Hippocampal formation (tissue), 2 donors: ENCODE data around the gene DEPDC4.
A peak's percentile ranks its signal among the peaks of the same experiment; 100 is the strongest.
"Not testable (repeated sequence)": the region's sequence is repeated elsewhere in the genome, so short reads cannot be mapped to it uniquely, and the experiment has no call there.

ENCODE experiments used
- DNase-seq, 2 donors: peaks; one replicate each; lab custom pipeline; 2025; lab: John Stamatoyannopoulos, UW

DEPDC4 gene

DNA sequence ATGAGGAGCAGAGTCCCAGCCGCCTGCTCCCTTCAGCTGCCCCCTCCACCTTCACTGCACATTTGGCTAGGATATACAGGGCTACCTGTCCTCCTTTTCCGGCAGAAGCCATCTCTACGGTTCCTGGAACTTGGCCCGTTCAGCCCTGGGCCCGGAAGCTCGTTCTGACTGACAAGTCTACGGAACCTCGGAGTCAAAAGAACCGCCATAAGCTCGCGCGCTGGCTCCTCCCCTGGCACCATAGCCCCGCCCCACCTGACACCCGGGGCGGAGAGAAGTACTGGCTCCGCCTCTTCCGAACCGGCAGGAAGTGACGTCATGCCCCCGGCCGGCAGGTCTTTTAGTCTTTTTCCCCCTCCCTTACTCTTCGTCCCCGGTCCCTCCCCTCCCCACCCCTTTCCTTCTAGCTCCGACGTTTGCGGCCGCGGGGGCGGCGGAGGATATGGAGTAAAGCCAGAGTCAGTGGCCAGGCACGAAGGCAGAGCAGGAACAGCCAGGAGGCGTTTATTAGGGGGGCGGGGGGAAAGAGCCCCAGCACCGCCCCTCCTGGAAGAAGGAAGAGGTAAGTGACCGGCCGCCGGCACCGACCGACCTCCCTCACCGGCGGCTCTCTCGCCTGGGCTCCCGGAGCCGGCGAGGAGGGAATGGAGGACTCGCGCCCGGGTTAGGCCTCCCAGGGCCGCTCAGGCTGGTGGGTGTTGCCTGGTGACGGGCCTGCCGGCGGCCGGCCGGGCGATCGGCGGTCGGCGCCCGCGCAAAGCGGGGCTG lies at the start of gene DEPDC4, which contains the start of gene SCYL2:
TSS of gene DEPDC4 (minus strand) at position 245 of the 768 bp plus-strand sequence. CDS start at position 242, 3 bp downstream.
TSS of gene SCYL2 (plus strand) at position 343 of the 768 bp plus-strand sequence. CDS start 15,794 bp downstream, outside the sequence.
- DNase-seq, result peak; percentile 94 to 97

DNA sequence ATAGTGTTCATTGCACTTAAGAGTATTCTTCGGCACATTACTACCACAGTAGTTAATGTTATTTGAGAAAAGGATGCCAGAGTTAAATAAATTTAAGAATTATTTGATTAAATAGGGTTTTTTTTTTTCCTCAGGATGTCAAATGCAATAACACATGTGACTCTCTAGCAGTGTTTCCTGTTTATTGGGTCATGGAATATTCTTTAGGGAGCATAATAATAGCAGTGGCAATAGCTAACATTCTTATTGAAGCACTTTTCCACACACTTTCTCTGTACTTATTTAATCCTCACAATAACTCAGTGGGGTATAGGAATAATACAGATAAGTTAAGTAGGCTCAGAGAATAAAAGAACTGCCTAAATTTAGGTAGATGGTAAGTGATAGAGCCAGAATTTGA lies 44.4 kb upstream of the DEPDC4 start:
- no peak for DNase-seq

DNA sequence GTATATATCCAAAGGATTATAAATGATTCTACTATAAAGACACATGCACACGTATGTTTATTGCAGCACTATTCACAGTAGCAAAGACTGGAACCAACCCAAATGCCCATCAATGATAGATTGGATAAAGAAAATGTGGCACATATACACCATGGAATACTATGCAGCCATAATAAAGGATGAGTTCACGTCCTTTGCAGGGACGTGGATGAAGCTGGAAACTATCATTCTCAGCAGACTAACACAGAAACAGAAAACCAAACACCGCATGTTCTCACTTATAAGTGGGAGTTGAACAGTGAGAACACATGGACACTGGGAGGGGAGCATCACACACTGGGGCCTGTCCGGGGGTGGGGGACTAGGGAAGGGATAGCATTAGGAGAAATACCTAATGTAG lies 41.3 kb upstream of the DEPDC4 start:
- not testable (repeated sequence) for DNase-seq

DNA sequence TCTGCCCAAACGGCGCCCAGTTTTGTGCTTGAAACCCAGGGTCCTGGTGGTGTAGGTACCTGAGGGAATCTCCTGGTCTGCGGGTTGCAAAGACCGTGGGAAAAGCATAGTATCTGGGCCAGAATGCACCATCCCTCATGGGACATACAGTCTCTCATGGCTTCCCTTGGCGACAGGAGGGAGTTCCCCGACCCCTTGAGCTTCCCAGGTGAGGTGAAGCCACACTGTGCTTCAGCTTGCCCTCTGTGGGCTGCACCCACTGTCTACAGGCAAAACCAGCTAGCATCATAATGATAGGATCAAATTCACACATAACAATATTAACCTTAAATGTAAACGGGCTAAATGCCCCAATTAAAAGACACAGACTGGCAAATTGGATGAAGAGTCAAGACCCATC lies 37.5 kb upstream of the DEPDC4 start:
- not testable (repeated sequence) for DNase-seq

- DNase-seq, result no peak
These were observed 37.0 kb upstream of the DEPDC4 start for GRCh38 chr12:100303831-100304230.

- DNase-seq, result no peak
These were observed 35.2 kb upstream of the DEPDC4 start for GRCh38 chr12:100302081-100302480.

DNA sequence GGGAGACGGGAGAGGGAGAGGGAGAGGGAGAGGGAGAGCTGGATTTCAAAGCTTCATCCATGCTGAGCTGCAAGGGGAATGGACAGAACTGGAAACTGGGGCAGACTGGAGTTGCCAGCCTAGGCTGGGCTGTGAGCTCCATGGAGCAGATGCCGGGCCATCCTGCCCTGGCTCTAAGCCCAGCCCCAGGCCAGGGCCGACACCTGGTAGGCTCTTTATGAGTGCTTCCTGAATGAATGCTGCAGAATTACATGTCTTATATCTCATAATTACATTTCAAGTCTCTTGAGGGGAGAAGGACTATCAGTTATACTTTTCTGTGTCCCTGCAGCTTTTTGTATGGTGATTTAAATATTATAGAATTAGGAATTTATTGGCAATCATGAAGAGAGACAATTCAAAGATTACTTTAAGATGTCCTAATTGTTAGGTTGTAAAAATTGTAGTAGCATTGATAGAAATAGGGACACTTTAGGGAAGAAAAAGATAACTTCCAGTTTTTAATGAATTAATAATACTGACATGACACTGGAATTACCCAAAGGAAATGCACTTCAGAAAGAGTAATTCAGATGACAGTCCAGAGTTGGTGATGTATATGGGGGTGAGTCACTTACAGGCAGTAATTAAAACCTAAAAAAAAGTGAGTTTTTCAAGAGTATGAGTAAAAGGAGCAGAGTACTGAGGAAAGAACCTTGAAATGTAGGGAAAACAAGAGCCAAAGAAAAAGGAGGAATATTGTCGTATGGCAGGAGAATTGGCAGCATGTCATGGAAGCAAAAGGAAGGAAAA lies 29.1 kb upstream of the DEPDC4 start:
- no peak for DNase-seq

GRCh38 chr12:100294366-100294765 lies 27.5 kb upstream of the DEPDC4 start:
- not testable (repeated sequence) for DNase-seq

- no peak for DNase-seq
These were observed 26.1 kb upstream of the DEPDC4 start for GRCh38 chr12:100293017-100293416.

- no peak for DNase-seq
These were observed 23.1 kb upstream of the DEPDC4 start for GRCh38 chr12:100290016-100290415.

DNA sequence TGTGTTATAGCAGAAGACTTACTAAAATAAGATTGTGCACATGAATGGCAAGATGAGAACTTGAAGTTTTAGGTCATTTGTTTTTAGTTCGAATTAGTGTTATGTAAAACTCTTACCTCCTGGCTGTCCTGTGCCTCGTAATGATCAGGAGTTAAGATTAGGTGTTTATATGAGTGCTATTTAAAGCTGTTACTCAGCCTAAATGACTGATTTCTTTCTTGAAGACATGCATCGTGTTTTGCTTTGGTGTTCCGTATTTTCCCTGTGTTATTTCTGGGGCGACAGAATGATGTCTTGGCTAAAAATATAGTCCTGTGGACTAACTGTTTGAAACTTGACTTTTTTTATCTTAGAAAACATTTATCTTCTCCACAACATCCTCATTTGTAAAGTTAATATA lies 22.2 kb upstream of the DEPDC4 start:
- DNase-seq, result no peak

DNA sequence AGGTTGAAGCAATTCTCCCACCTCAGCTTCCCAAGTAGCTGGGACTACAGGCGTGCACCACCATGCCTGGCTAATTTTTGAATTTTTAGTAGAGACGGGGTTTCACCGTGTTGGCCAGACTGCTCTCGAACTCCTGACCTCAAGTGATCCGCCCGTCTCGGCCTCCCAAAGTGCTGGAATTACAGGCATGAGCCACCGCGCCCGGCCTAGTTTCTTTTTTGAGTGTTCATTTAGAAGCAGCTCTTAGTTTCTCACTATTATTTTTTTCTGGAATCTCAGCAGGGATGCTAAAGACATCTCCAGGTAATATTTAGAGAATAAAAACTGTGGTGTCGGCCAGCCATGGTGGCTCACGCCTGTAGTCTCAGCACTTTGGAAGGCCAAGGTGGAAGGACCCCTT lies 17.7 kb upstream of the DEPDC4 start:
- not testable (repeated sequence) for DNase-seq

DNA sequence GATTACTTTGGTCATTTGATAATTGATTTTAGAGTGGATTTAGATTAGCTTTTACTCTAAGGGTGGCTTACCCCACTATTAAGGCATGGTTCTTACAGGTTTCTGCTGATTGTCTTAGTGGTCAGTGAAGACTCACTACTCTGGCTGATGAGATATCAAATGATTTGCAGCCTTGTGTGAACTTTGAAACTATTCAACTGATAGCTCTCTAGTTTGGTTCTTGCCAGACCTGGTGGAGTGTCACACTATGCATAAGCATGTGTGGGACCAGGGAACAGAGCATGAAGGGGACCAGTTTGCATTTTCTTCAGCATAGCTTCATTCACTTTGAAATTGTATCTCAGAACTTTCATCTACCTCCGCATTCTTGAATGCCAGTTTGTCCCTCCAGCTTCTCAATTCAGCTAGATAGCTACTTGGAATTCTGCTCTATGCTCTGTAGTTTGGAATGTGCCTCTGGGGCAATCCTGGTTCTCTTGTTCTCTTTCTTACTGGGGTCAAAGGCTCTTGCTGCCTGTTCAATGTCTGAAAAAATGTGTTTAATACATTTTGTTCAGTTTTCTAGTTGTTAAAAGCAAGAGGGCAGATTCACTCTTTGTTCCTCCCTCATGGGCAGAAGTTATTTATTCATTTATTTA lies 12.8 kb upstream of the DEPDC4 start:
- DNase-seq, result no peak

DNA sequence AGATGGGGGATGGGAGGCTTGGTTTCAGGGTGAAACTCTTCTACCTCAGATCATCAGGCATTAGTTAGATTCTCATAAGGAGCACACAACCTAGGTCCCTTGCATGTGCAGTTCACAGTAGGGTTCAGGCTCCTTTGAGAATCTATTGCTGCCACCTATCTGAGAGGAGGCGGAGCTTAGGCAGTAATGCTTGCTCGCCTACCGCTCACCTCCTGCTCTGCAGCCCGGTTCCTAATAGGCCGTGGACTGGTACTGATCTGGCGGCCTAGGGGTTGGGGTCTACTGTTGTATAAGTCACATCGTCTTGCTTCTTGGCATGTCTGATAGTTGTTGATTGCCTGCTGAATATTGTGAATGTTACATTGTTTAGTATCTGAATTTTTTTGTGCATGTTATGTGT lies 12.3 kb upstream of the DEPDC4 start:
- DNase-seq, result no peak

DNA sequence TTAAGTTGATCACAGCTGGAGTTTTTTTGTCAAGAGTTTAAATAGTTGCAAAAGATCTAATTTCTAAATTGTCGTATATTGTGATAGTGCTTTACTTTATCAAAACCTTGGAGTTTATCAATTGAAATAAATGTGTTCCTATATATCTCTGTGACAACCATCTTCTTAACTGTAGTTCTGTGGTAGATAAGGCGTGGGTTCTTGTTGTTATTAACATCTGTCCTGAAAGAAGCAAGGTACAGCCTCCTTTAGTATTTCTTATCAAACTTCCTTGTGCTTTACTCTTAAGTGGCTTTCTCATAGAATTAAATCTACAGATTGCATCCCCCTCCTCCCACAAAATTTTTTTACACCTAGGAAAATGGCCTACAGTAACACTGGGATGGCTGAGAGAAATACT lies 7.4 kb upstream of the DEPDC4 start:
- DNase-seq, result no peak

DNA sequence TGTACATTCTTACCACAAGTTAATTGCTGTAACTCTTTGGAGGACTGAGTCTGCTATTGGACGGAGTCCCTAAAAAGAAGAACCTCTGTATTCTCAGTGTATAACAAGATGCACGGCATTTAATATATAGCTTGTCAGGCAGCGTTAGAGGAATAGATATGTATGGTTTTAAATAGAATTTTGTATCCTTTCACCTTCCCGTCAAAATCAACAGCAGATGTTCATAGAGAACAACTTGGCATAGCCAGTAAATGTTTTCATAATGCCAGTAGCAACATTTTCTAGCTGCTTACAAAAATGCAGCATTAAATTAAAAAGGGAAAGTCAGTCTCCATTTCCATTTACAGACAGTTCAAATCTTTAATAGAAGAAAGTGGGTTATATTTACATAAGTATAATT lies 6.9 kb upstream of the DEPDC4 start:
- no peak for DNase-seq

DNA sequence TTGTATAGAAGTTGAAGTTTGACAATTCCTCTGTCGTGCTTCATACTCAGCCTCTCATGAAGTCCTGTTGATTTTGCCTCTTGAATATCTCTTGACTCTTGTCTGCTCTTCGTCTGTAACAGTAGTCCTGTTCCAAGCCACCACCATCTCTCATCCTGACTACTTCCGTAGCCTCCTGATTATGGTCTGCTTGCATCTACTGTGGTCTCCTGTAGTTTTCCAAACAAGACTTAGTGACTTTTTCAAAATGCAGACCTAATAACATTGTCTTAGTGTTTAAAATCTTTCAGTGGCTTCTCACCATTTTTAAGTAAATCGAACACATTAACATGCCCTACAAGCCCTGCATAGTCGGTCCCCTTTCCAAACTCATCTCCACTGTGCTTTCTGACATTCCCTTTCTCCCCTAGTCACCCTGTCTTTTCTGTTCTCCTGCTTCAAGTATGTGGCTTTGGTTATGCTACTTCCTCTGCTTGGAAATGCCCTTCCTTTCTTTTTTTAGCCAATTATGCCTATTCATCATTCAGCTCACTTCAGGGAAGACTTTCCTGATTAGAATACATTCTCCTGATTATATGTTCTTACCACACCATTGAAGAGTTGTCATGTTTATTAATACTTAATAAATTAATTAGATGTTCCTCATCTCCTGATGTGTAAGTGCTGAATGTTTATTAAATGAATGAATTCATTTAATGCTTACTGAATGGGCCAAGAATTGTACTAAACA lies 2.1 kb upstream of the DEPDC4 start:
- no peak for DNase-seq

DNA sequence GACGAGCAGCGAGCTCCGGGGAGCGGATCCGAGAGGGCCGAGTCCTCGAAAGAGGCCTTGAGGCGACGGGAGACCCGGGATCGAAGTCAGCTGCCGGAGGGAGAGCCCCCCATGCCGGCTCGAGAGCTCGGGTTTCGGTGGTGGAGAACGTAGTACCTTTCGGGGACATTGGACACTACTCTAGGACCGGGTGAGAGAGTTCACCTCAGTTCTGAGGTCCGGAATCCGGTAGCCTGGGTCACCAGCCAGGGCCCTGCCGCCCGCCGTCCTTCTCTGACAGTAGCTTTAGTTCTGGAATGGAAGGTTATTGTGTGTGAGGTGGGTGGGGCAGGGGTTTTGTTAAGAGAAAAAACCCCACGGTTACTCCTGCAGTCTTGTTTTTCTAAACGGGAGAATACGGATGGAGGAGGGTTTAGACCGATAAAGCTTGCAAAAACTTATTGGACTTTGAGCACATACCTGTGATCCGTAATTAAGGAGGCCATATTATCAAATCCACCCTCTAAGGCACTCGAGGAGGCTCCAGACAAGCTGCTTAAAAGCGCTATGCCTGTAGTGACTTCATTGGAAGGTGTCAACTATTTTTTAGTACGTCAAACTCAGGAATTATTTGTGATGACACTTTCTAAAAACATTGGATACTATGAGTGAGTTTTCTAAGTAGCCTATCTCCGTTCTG lies 863 bp upstream of the DEPDC4 start:
- DNase-seq, result peak in 1 of 2 donors; percentile 51

- peak in 1 of 2 donors; percentile 83 for DNase-seq
These were observed 369 bp downstream of the DEPDC4 start for GRCh38 chr12:100266585-100266834.

GRCh38 chr12:100265732-100266584 lies 921 bp downstream of the DEPDC4 start:
- no peak for DNase-seq

GRCh38 chr12:100265107-100265506 lies 1.8 kb downstream of the DEPDC4 start:
- DNase-seq, result not testable (repeated sequence)
